Keratinocyte (primary cell): ENCODE measurements around the gene SPATC1L. TPM values are rescaled to one million over a fixed set of nuclear protein-coding genes. Genes with fewer than 3 reads are reported as not detected.
"Not testable (repeated sequence)": the region's sequence is repeated elsewhere in the genome, so short reads cannot be mapped to it uniquely, and the experiment has no call there.

ENCODE experiments used
- DNase-seq: peaks from one replicate; pipeline ENCODE4 v3.0.0-alpha.2; 2011; ENCODE audit warnings: low read depth, missing footprints, low spot score
- FAIRE-seq: peaks from 2 replicates; lab custom pipeline; 2011; peaks lifted over from hg19 to GRCh38; lab: Jason Lieb, UNC
- H2AFZ ChIP-seq: 2 replicates; pipeline ENCODE4 v1.6.0; 2012; ENCODE audit warnings: low read length, control low read depth, inconsistent platforms; ENCODE audit not compliant: control insufficient read depth
- H3K27ac ChIP-seq: 2 replicates; pipeline ENCODE4 v1.5.1; 2011; ENCODE audit warnings: low read length; ENCODE audit not compliant: control insufficient read depth, insufficient read depth
- H3K27me3 ChIP-seq: 3 replicates; pipeline ENCODE4 v1.6.0; 2011; ENCODE audit warnings: low read length; ENCODE audit not compliant: control insufficient read depth, insufficient read depth; ENCODE audit errors: extremely low read depth
- H3K36me3 ChIP-seq, 2 experiments: 2 replicates in 1 of 2; 3 replicates in 1 of 2; pipeline ENCODE4 v1.5.1; 2011; ENCODE audit warnings: low read length in 2 of 2, mild to moderate bottlenecking in 1 of 2; ENCODE audit not compliant: control insufficient read depth in 2 of 2, insufficient read depth in 2 of 2; ENCODE audit errors: extremely low read depth in 1 of 2
- H3K4me1 ChIP-seq: 3 replicates; pipeline ENCODE4 v1.5.1; 2011; ENCODE audit warnings: low read length; ENCODE audit not compliant: control insufficient read depth, insufficient read depth; ENCODE audit errors: extremely low read depth
- H3K4me2 ChIP-seq: 3 replicates; pipeline ENCODE4 v1.6.0; 2011; ENCODE audit warnings: low read depth, low read length; ENCODE audit not compliant: control insufficient read depth, insufficient read depth; ENCODE audit errors: extremely low read depth
- H3K4me3 ChIP-seq, 3 experiments: fragments of 200-600 bp in 1 of 3; sonication (generic) in 1 of 3; 2 replicates in 2 of 3; 3 replicates in 1 of 3; pipeline ENCODE4 v1.5.1; 2011 to 2016; ENCODE audit warnings: low read length in 3 of 3, mild to moderate bottlenecking in 3 of 3, control low read depth in 2 of 3, inconsistent platforms in 1 of 3, low read depth in 1 of 3, mixed read lengths in 1 of 3, mixed run types in 1 of 3, moderate library complexity in 1 of 3; ENCODE audit not compliant: control insufficient read depth in 2 of 3, insufficient read depth in 2 of 3; ENCODE audit errors: extremely low read depth in 1 of 3
- H3K79me2 ChIP-seq: 2 replicates; pipeline ENCODE4 v1.6.0; 2012; ENCODE audit warnings: low read length; ENCODE audit not compliant: control insufficient read depth, insufficient read depth
- H3K9ac ChIP-seq: 3 replicates; pipeline ENCODE4 v1.6.0; 2011; ENCODE audit warnings: low read length; ENCODE audit not compliant: control insufficient read depth, insufficient read depth; ENCODE audit errors: extremely low read depth
- H3K9me1 ChIP-seq: 3 replicates; pipeline ENCODE4 v1.6.0; 2011; ENCODE audit warnings: low read length; ENCODE audit not compliant: control insufficient read depth, insufficient read depth; ENCODE audit errors: extremely low read depth
- H3K9me3 ChIP-seq: 2 replicates; pipeline ENCODE4 v1.5.1; 2012; ENCODE audit warnings: low read depth, low read length; ENCODE audit not compliant: control insufficient read depth
- H4K20me1 ChIP-seq: 3 replicates; pipeline ENCODE4 v1.6.0; 2011; ENCODE audit warnings: low read length; ENCODE audit not compliant: control insufficient read depth, insufficient read depth; ENCODE audit errors: extremely low read depth
- EZH2 ChIP-seq: IDR thresholded peaks from one replicate; pipeline ENCODE4 v1.6.1; 2012; ENCODE audit warnings: inconsistent platforms, mild to moderate bottlenecking, low read length, moderate library complexity
- dilution Hi-C: fragments of 300-500 bp; cut with MboI; formaldehyde crosslinking; loops from one replicate; pipeline ENCODE4 v1.7.0; 2020; ENCODE audit warnings: low sequenced_read_pairs; ENCODE audit not compliant: extremely low pct_ligation_motif_present
- polyA plus RNA-seq, 5 experiments: library from polyadenylated mRNA; depleted of rRNA in 3 of 5; stranded (reverse) in 3 of 5; stranded (forward) in 1 of 5; unstranded in 1 of 5; fragments of >200 nt; gene quantifications; 1 replicate in 1 of 5; 2 replicates in 3 of 5; 3 replicates in 1 of 5; pipeline versions ENCODE4 v1.2.1 to v1.2.3, GENCODE V29; 2011 to 2012; ENCODE audit warnings: missing spikeins in 2 of 5, low read depth in 1 of 5, low replicate concordance in 1 of 5
- TF ChIP-seq, protein P1 (sequence below), 3 experiments: IDR thresholded peaks in 1 of 3; conservative IDR thresholded peaks in 1 of 3; optimal IDR thresholded peaks in 1 of 3; 2 replicates in 2 of 3; 3 replicates in 1 of 3; pipeline versions ENCODE3 to v1.5.1; 2011; ENCODE audit warnings: low read length in 3 of 3, mild to moderate bottlenecking in 3 of 3, moderate library complexity in 2 of 3, control low read depth in 1 of 3, inconsistent platforms in 1 of 3; ENCODE audit not compliant: insufficient read depth in 2 of 3; ENCODE audit errors: extremely low read depth in 1 of 3

SPATC1L gene
- polyA plus RNA-seq, 1 donor (not counting 4 experiments of a cell fraction or from before 2014, with no cell fraction given): 1.3 TPM

GRCh38 chr21:46178961-46179360, 5.3 kb downstream of the SPATC1L start:
- no peaks in the 10 kb centered on the region for H3K36me3 ChIP-seq

DNA sequence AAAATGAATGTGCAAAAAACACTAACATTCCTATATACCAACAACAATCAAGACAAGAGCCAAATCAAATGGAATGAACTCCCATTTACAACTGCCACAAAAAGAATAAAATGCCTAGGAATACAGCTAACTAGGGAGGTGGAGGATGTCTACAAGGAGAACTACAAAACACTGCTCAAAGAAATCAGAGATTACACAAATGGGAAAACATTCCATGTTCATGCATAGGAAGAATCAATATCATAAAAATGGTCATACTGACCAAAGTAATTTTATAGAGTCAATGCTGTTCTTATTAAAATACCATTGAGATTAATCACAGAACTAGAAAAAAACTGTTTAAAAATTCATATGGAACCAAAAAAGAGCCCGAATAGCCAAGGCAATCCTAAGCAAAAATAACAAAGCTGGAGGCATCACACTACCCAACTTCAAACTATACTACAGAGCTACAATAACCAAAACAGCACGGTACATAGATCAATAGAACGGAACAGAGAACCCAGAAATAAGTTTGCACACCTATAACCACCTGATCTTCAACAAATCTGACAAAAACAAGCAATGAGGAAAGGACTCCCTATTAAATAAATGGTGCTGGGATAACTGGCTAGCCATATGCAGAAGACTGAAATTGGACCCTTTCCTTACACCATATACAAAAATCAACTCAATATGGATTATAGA, 7.7 kb downstream of the SPATC1L start:
- H3K27ac ChIP-seq, H3K36me3 ChIP-seq, H3K4me3 ChIP-seq, H3K9ac ChIP-seq, H3K4me2 ChIP-seq, H3K9me3 ChIP-seq, H3K4me1 ChIP-seq, H4K20me1 ChIP-seq, FAIRE-seq, H2AFZ ChIP-seq, dilution Hi-C loops, H3K79me2 ChIP-seq, H3K9me1 ChIP-seq, H3K27me3 ChIP-seq, DNase-seq: not testable (repeated sequence)

More at GRCh38 chr21:46178961-46179360, 5.3 kb downstream of the SPATC1L start:
- no peaks in the 10 kb centered on the region for H3K27me3 ChIP-seq
- TF ChIP-seq, protein P1, sequence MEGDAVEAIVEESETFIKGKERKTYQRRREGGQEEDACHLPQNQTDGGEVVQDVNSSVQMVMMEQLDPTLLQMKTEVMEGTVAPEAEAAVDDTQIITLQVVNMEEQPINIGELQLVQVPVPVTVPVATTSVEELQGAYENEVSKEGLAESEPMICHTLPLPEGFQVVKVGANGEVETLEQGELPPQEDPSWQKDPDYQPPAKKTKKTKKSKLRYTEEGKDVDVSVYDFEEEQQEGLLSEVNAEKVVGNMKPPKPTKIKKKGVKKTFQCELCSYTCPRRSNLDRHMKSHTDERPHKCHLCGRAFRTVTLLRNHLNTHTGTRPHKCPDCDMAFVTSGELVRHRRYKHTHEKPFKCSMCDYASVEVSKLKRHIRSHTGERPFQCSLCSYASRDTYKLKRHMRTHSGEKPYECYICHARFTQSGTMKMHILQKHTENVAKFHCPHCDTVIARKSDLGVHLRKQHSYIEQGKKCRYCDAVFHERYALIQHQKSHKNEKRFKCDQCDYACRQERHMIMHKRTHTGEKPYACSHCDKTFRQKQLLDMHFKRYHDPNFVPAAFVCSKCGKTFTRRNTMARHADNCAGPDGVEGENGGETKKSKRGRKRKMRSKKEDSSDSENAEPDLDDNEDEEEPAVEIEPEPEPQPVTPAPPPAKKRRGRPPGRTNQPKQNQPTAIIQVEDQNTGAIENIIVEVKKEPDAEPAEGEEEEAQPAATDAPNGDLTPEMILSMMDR (optimal IDR thresholded peaks at IDR 0.05 in 1 of 3, IDR thresholded peaks at IDR 0.05 in 1 of 3, conservative IDR thresholded peaks at IDR 0.05 in 1 of 3; ENCODE audit: extremely low read depth in 1 of 3, insufficient read depth in 2 of 3, low read length in 3 of 3): no peak
- TF ChIP-seq EZH2: no peak
- DNase-seq (no peak), FAIRE-seq (no peak)
- dilution Hi-C loops: no loop called here
- no peaks in the 10 kb centered on the region for H3K79me2 ChIP-seq
- H3K27ac ChIP-seq: no peak overlapping the region
- H3K4me3 ChIP-seq: no peak overlapping the region
- no peak overlapping the region for H3K4me2 ChIP-seq
- H2AFZ ChIP-seq: no peak overlapping the region
- no peak overlapping the region for H3K9ac ChIP-seq
- no peaks in the 10 kb centered on the region for H4K20me1 ChIP-seq
- no peaks in the 10 kb centered on the region for H3K9me1 ChIP-seq
- H3K9me3 ChIP-seq: no peaks in the 10 kb centered on the region
- H3K4me1 ChIP-seq: no peaks in the 10 kb centered on the region

GRCh38 chr21:46173573-46173972, 10.7 kb downstream of the SPATC1L start:
- Histone ChIP-seq H3K4me3 (no peak overlapping the region), H3K79me2 (no peaks in the 10 kb centered on the region), H3K4me1 (no peaks in the 10 kb centered on the region), H3K4me2 (no peak overlapping the region), H4K20me1 (no peaks in the 10 kb centered on the region), H3K27me3 (no peaks in the 10 kb centered on the region), H2AFZ (no peak overlapping the region), H3K36me3 (no peaks in the 10 kb centered on the region), H3K27ac (no peak overlapping the region), H3K9me3 (no peaks in the 10 kb centered on the region), H3K9me1 (no peaks in the 10 kb centered on the region), H3K9ac (no peak overlapping the region)
- TF ChIP-seq, protein P1 (optimal IDR thresholded peaks at IDR 0.05 in 1 of 3, IDR thresholded peaks at IDR 0.05 in 1 of 3, conservative IDR thresholded peaks at IDR 0.05 in 1 of 3; ENCODE audit: extremely low read depth in 1 of 3, insufficient read depth in 2 of 3, low read length in 3 of 3): no peak
- TF ChIP-seq EZH2: no peak
- DNase-seq (no peak), FAIRE-seq (no peak)
- dilution Hi-C loops: no loop called here
